GM18867 (cell line): ENCODE measurements around the gene USP14.

ENCODE experiments used
- ATAC-seq: cut with Tn5 transposase; IDR thresholded peaks from one replicate; pipeline ENCODE4 v1.9.1; 2021; ENCODE audit warnings: mild to moderate bottlenecking, moderate library complexity; ENCODE audit not compliant: unreplicated experiment

The USP14 gene

DNA sequence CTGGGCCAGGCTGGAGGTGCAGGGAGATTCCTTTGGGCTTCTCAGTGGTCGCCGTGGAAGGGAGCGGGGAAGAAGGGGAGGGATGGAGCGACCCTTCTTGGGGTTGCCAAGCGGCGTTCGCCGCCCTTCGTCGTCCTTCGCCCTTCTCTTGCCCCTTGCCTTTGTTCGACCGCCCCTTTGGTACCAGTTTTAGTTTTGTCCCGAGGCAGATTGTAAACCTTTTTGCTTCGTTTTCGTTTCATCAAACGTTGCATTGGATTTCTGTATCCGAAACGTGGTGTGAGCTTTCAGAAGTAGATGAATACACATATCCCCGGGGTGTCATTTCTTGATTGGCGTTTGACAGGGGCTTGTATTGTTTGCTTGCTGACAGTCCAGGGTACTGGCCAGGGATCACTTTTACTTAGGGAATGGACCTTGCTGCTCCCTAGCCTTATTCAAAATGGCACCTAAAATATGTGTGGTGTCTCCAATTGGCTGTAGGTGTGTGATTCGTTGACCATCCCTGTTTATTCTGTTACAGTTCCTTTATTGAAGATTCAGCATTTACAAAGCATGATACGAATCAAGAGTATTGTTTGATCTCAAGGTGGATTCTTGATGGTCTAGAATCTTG lies 788 bp downstream of the USP14 start:
- no peak for ATAC-seq

DNA sequence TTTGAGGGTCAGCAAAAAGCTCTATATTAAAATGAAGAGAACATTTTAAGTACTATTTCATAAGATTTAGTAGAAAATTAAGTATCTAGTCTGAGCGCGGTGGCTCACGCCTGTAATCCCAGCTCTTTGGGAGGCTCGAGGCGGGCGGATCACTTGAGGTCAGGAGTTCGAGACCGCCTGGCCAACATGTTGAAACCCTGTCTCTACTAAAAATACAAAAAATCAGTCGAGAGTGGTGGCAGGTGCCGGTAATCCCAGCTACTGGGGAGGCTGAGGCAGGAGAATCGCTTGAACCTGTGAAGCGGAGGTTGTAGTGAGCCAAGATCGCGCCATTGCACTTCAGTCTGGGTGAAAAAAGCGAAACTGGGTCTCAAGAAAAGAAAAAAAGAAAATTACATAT lies 1.6 kb downstream of the USP14 start:
- ATAC-seq: no peak

DNA sequence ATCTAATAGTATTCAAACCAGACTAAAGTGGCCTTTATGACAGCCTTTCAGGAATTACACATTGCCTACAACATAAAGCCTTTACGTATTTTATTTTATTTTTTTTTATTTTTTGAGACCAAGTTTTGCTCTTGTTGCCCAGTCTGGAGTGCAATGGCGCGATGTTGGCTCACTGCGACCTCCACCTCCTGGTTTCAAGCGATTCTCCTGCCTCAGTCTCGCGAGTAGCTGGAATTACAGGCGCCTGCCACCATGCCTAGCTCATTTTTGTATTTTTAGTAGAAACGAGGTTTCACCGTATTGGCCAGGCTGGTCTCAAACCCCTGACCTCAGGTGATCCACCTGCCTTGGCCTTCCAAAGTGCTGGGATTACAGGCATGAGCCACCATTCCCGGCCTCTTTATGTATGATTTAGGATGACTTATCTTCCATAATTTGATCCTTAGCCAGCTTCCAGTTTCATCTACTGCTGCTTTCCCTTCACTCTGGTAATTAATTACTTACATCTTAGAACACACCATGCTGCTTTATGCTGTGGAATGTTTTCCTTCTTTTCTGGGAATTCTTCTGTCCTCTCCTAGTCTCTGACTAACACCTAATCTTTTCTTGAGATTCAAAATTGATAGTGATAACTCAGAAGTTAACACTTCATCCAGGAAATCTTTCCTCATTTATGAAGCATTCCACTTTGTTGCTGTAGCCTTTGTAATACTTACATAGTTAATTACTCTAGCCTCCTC lies 2.6 kb downstream of the USP14 start:
- no peak for ATAC-seq

DNA sequence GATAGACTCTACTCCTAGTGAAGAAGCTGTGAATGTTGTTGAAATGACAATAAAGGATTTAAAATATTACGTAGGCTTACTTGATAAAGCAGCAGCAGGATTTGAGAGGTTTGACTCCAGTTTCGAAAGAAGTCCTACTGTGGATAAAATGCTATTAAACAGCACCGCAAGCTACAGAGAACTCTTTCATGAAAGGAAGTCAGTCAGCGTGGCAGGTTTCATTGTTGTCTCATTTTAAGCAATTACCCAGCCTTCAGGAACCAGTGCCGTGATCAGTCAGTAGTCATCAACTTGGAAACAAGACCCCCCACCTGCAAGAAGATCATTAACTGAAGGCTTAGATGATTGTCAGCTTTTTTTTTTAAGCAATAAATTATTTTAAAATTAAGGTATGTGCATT lies 14.0 kb downstream of the USP14 start:
- ATAC-seq: no peak

DNA sequence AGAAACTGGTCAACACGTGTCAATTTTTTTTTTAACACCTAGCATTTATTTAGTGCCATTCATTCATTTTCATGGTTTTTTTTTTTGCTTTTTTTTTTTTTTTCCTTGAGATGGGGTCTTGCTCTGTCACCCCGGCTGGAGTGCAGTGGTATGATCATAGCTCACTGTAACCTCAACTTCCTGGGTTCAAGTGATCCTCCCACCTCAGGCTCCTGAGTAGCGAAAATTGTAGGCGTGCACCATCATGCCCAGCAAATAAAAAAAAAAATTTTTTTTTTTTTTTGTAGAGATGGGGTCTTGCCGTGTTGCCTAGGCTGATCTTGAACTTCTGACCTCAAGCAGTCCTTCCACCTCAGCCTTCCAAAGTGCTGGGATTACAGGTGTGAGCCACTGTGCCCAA lies 21.1 kb downstream of the USP14 start:
- no peak for ATAC-seq

DNA sequence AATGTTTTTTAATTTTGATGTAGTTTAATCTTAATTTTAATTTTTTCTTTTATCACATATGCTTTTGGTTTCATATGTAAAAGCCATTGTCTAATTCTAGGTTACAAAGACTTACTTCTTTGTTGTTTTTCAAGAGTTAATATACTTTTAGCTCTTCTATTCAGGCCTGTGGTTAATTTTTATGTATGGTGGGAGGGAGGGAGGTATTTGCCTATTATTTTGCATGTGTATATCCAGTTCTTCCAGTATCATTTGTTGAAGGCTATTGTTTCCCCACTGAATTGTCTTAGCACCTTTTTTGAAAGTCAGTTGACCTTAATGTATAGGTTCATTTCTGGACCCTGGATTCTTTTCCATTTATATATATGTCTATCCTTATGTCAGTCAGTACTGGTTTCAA lies 23.4 kb downstream of the USP14 start:
- ATAC-seq: no peak

DNA sequence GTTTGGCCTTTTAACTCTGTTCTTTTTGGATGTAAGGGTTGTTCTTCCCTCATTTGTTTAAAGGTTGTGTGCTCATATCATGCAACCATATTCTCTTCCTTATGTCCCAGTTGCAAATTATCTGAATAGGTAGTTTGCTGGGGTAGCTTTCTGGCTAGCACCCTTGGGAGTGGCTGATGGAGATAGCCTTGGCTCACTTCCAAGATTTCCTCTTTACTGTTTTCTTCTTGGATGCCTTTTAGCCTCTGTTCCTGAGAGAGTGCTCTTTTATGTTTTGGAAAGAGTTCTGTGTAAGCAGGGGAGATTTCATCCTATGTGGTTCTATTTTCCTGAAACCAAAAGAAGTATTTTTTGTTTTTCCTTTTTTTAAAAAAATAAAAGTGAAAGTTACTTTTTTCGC lies 25.4 kb downstream of the USP14 start:
- ATAC-seq: no peak

DNA sequence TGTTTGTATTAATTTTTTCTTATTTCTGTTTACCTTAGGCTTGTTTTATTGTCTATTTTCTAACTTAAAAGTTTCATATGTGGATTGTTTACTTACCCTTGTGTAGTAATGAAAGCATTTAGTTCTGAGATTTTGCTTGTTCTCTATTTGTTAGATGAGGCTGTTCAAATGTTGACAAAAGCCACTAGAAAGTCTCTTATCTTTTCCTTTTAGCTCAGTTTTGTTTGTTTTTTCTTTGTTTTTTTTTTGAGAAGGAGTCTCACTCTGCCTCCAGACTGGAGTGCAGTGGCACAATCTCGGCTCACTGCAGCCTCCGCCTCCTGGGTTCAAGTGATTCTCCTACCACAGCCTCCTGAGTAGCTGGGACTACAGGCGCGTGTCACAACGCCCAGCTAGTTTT lies 30.9 kb downstream of the USP14 start:
- ATAC-seq: no peak

DNA sequence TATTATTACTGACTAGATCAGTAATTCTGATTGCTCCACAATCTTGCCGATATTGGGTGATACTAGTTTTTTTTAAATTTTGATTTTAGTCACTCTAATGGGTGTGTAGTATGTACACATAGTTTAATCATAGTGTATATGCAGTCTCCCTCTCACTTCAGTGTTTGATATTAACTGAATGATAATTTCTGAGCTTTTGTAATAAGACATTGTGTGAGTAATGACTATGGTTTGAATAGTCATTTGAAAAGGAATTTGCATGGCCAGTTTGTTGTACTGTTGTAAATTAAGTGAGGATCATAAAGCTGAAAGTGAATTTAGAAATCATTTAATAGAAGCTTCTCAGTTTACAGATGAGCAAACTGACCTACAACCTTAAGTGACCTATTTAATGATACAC lies 33.4 kb downstream of the USP14 start:
- no peak for ATAC-seq

DNA sequence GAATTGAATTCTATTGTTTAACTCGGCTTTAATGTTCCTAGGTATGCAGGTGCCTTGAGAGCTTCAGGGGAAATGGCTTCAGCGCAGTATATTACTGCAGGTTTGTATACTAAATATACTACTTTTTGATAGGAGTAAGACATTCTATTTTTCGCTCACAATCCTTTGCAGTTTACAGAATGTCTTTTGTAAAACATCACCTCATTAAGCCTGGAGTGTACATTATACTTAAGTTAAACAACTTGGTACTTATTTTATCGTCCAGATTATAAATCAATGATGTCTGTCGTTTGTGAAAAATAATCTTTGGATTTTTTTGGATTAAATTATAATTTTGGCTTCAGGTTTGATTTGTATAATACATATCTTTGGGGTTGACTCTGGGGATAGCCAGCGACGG lies 34.4 kb downstream of the USP14 start:
- ATAC-seq: no peak

DNA sequence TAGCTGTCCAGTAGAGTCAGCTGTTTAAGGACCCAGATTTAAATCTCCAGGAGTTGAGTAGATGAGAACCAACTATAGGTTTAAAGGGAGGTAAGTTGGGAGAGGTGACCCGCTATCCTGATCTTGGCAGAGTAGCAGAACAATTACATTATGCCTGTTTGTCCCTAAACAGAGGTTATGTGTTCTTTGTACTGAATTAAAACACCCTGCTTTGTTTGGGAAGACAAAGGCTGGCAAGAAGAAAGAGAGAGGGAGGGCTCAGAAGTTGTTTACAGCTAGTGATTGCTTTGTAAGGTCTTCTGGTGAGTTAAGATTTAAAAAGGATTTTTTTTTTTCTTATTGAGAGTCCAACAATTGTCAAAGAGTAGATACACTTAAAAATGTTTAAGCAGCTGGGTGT lies 37.3 kb downstream of the USP14 start:
- ATAC-seq: no peak

DNA sequence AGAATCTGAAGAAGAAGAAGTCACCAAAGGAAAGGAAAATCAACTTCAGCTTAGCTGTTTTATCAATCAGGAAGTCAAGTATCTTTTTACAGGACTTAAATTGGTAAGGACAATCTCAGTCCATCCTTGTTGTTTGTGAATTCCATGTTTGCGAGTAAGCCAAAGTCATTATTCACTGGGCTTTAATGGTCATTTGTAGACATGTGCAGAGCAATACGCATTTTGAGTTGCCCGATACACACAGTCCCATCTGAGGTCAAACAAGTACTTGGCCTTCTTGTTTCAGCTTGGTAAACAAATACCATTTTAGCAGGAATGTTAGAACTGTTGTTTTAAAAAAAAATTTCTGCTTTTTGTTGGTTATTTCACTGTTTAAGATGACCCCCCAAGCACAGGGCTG lies 40.9 kb downstream of the USP14 start:
- ATAC-seq: no peak

DNA sequence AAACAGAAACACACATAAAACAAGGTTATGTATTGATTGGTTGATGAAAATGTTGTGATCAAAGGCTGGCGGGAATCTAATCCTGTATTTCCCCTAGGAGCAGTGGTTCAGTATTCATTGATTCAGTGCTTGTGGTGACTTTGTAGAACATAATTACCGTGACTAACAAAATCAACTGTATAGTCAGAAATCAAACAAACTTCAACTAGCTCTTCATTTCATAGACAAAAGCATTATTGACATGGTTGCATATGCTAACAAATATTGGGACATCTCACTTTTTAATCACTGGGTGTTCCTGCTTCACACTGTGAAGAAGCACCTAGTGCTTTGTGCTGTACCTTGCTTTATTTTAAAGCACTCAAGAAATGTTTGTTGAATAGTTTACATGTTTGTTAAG lies 41.4 kb downstream of the USP14 start:
- ATAC-seq: no peak

DNA sequence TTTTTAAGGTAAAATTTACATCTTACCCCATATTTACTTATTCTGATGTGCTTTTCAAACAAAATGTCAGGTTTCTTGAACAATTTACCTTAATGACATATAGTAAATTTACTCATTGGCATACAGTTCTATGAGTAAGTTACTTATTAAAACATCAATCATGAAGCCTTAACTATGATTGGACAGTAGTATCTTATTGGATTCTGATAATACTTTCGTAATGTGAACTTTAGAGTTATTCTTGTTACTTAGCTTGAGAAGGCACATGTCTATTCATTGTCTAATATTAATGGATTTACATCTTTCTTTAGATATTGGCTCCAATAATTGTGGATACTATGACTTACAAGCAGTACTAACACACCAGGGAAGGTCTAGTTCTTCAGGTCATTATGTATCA lies 51.7 kb downstream of the USP14 start:
- no peak for ATAC-seq

DNA sequence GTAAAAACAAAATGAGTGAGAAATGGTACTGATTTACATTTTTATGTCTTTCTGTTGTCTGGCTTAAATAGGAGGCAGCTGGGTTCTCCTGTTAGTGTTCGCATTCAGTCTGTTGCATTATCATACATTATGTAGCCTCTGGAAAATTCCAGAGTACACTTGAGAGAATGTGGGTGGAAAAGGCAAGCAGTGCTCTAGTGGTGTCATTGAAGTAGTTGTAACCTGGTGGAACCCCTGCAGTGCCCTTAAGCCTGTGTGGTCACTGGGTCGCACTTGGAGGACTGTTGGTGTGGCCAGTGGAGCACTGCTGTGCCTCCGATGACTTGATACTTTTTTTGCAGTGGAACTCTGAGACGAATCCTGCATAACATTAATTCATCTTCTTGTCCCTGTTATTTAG lies 52.4 kb downstream of the USP14 start:
- no peak for ATAC-seq

DNA sequence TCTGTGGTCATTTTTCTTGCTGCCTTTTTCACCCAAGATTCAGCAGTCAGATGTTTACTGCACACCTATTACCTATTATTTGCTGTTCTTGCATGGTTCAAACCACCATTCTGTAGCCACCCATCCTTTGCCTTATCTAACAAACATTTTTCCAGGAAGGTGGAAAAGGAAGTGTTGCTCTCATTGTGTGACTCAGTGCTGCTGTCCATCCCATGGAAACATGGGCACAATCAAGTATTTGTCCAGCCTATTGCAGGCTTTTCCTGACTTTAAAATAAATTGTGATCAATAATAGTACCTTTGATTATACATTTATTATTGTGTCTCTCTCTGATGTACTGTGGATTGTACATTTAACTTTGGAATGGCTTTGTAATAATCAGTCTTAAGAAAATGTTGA lies 53.2 kb downstream of the USP14 start:
- ATAC-seq: no peak

DNA sequence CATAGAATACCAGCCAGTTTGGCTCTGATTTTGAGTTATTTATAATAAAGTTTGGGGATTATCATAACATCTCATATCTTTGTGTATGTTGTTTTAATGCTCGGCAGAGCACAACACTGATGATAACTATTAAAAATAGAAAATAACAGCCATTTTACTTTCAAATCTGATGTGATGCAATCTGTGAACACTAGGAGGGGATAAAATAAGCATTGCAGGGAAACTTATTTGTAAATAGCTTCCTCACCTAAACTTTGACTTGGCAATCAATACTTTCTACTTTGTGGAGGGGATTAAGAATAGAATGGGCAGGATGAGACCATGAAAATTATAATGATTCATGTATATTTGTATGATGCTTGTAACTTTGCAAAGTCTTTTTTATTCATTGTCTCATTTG lies 54.4 kb downstream of the USP14 start:
- ATAC-seq: no peak

DNA sequence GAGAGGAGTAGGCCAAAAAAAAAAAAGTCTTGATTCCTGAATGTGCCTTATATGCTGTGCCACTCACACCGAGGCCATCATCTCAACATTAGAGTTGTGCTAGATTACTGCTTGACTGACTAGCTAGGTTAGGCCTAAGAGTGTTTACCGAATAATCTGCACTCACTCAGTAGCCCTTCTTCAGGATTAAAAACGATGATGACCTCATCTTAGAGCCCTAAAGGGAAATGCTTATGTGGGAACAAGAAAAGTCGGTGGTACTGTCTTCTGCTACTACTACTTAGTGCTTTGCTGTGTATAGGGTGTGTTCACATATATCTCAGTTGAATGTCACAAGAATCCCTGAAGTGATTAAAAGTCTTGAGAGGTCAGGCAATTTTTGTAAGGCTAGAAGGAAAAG lies 55.1 kb downstream of the USP14 start:
- no peak for ATAC-seq

DNA sequence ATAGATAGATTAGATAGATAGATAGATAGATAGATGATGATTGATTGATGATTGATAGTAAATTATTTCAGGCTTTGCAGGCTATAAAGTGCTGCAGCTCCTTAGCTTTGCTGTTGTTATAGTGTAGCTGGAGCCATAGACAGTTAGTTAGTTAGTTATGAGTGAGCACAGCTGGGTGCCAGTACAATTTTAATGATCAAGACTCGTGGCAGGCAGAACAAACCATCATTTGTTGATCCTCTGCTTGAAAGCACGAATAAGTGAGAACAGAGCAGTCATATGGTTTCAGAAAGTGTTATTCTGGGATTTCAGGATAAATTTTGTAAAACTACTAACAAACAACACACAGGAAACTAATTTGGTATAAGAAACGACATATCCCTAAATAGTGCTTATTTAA lies 55.6 kb downstream of the USP14 start:
- ATAC-seq: no peak

DNA sequence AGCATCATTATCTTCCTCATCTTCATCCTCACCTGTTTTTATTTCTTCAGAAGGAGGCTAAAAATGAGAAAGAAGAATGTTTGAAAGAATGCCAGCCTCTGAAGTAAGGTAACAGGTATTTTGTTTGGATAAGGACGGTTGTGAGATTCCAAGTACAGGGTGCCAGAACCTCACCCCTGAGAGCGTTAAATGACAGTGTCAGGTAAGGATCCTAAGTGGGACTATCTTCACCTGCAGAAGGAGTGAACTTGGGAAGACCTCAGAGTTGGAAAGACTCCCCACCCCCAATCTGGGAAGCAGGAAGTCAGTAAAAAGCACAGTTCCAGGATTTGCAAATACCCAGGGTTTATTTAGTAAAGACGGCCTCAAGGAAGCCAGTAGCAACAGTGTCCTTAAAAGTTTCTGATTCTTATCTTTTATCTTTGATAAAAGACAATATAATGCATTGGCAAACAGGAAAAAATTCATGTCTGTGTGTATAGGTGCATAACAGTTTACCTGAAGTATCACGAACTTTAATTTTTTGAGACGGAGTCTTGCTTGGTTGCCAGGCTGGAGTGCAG lies 57.2 kb downstream of the USP14 start:
- ATAC-seq: no peak

DNA sequence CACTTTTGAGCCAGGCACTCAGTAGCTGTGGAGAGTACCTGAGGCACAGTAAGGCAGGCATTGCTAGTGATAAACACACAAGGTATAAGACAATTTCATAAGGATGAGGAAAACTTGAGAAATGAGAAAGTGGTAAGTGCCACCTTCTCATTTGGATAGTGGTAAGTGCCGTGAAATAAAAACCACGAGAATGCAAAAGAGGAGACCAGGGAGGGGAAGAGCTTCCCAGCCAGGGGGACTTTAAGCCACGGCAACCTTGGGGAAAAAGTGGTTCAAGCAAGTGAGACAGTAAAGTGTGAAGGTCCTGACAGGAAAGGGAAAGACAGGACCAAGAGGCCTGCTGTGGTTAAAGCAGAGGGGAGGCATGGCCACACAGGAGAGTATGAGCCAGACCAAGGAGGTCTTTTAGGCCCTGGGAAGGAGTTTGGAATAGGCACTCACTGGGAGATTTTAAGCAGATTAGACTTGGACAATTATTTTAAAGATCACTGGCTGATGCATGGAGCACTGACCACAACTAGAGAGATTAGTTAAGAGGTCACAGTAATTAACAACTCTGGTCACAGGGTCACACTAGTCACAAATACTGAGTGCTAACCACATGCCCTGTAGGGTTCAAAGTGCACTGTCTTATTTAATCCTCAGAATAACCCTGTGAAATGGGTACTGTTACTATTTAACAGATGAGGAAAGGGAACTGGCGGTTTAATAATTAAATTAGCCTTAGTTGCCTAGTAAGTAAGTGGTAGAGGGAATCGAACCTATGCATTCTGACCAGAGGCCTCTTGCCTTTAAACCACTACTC lies 59.4 kb downstream of the USP14 start:
- ATAC-seq: no peak

DNA sequence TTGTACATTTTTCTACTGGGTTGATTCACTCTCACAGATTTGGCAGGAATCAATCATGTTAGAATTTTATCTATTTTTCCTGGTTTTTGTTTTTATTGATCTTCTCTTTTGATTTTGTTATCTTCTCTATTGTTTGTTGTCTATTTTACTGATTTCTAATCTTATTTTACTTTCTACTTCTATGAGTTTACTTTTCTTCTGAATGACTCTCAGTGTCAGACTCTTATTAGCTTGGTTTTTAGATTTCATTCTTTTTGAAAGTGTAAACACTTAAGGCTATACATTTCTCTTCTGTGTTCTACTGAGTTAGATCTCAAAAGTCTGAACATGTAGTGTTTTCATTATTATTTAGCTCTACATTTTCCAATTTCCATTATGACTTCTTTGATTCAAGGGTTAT lies 62.4 kb downstream of the USP14 start:
- no peak for ATAC-seq
